ENCODE measurements around the gene ASPA.
"Not testable (repeated sequence)": the region's sequence is repeated elsewhere in the genome, so short reads cannot be mapped to it uniquely, and the experiment has no call there.

ASPA gene

GRCh38 chr17:3475812-3476610 lies at the start of gene ASPA:
ASPA (plus strand) TSS chr17:3475997; CDS start chr17:3476160, 163 bp downstream.
- DNase-seq = no peak

- peak; percentile 7 to 11 for DNase-seq
Observed at GRCh38 chr17:3433215-3433614, 42.6 kb upstream of the ASPA start.

GRCh38 chr17:3433741-3434140 lies 42.1 kb upstream of the ASPA start, which contains the start of gene OR1E2:
OR1E2 (minus strand) TSS chr17:3433841; CDS start chr17:3433841, 0 bp downstream.
- no peak for DNase-seq

- no peak for DNase-seq
Observed at GRCh38 chr17:3438368-3438767, 37.4 kb upstream of the ASPA start.

- DNase-seq = no peak
Observed at GRCh38 chr17:3440451-3440850, 35.3 kb upstream of the ASPA start.

GRCh38 chr17:3447625-3448024 lies 28.2 kb upstream of the ASPA start:
- peak in 1 of 2 donors; percentile 7 for DNase-seq

- no peak for DNase-seq
Observed at GRCh38 chr17:3448059-3448665, 27.6 kb upstream of the ASPA start.

- not testable (repeated sequence) for DNase-seq
Observed at GRCh38 chr17:3466355-3466754, 9.4 kb upstream of the ASPA start.

- no peak for DNase-seq
Observed at GRCh38 chr17:3469529-3469928, 6.3 kb upstream of the ASPA start.

GRCh38 chr17:3471599-3471998 lies 4.2 kb upstream of the ASPA start, which contains the start of gene SPATA22:
SPATA22 (minus strand) TSS chr17:3471819; CDS start chr17:3469325, 2,494 bp downstream.
- DNase-seq = no peak

- DNase-seq = no peak
Observed at GRCh38 chr17:3472137-3472536, 3.7 kb upstream of the ASPA start.

GRCh38 chr17:3474212-3474611 lies 1.6 kb upstream of the ASPA start:
- no peak for DNase-seq

- no peak for DNase-seq
Observed at GRCh38 chr17:3475251-3475685, 529 bp upstream of the ASPA start.

- DNase-seq = no peak
Observed at GRCh38 chr17:3479988-3480387, 4.2 kb downstream of the ASPA start.

GRCh38 chr17:3482852-3483251 lies 7.1 kb downstream of the ASPA start:
- no peak for DNase-seq

- no peak for DNase-seq
Observed at GRCh38 chr17:3485481-3486068, 9.8 kb downstream of the ASPA start.

- DNase-seq = no peak
Observed at GRCh38 chr17:3497101-3497500, 21.3 kb downstream of the ASPA start.

- no peak for DNase-seq
Observed at GRCh38 chr17:3501344-3501743, 25.5 kb downstream of the ASPA start.

- DNase-seq = no peak
Observed at GRCh38 chr17:3502466-3502865, 26.7 kb downstream of the ASPA start.

- DNase-seq = no peak
Observed at GRCh38 chr17:3503285-3503684, 27.5 kb downstream of the ASPA start.

- DNase-seq = no peak
Observed at GRCh38 chr17:3505008-3505407, 29.2 kb downstream of the ASPA start.

GRCh38 chr17:3506054-3506453 lies 30.3 kb downstream of the ASPA start:
- DNase-seq = no peak

GRCh38 chr17:3507071-3507470 lies 31.3 kb downstream of the ASPA start:
- no peak for DNase-seq

- DNase-seq = no peak
Observed at GRCh38 chr17:3507869-3508268, 32.1 kb downstream of the ASPA start.

Data from CD4-positive, alpha-beta T cell treated with Interferon alpha-2 for 1 hour (primary cell).